Stimulated activated CD8-positive, alpha-beta memory T cell treated with anti-CD3 and anti-CD28 coated beads, Interleukin-15, amount 100 ng/mL, for 48 hours (primary cell): Measurements from ENCODE around the gene HPSE2.
"Not testable (repeated sequence)": the region's sequence is repeated elsewhere in the genome, so short reads cannot be mapped to it uniquely, and the experiment has no call there.

Source experiments
- DNase-seq, 2 donors: peaks; one replicate each; pipeline ENCODE4 v3.0.0-alpha.2; 2020; ENCODE audit warnings: low read depth in 2 of 2

The HPSE2 gene

GRCh38 chr10:98509745-98510144 lies 725.9 kb downstream of the HPSE2 start:
- no peak for DNase-seq

GRCh38 chr10:98502535-98502934 lies 733.1 kb downstream of the HPSE2 start:
- not testable (repeated sequence) for DNase-seq

- no peak for DNase-seq
Observed at GRCh38 chr10:98492763-98493162, 742.9 kb downstream of the HPSE2 start.

DNA sequence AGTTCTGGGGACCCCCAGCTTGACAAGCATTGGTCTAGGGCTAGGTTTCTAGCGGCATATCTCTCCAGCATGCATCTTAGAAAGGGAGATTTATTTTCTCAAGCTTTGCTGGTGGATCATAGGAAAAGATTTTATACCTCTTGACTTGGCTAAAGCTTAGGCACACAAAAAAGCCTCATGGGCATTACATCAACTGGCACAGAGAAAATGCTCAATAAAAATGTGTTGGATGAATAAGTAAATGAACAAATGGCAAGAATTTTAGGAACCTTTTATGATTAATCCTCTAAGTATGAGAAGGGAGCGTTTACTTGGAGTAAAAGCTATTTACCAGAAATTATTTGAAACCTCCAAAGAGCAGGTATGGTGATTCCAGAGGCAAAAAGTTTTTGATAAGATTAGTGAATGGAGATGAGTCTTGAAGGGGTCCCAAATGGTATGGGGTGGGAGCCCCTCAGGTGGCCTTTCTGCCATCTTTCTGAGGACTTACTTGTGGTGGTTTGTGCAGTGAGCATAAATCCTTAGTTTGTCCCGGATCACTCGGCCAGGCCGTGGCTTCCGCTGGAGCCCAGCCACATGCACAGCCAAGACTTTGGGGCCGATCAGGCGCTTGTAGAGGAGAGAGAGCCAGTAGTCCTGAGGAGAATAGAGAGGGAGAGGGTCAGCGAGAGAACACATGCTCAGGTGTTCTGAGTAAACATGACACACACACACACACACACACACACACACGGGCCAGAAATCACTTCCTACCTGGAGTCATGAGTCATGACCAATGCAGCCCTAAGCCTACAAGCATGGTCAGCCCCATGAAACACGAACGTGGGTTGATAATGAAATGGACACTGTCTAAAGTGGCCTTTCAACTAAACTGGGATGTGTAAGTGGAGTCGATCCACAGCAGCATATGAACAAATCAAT lies 745.8 kb downstream of the HPSE2 start:
- DNase-seq = no peak

GRCh38 chr10:98488669-98489430 lies 746.8 kb downstream of the HPSE2 start:
- no peak for DNase-seq

- no peak for DNase-seq
Observed at GRCh38 chr10:98487649-98488048, 748.0 kb downstream of the HPSE2 start.

- no peak for DNase-seq
Observed at GRCh38 chr10:98486421-98486820, 749.2 kb downstream of the HPSE2 start.

DNA sequence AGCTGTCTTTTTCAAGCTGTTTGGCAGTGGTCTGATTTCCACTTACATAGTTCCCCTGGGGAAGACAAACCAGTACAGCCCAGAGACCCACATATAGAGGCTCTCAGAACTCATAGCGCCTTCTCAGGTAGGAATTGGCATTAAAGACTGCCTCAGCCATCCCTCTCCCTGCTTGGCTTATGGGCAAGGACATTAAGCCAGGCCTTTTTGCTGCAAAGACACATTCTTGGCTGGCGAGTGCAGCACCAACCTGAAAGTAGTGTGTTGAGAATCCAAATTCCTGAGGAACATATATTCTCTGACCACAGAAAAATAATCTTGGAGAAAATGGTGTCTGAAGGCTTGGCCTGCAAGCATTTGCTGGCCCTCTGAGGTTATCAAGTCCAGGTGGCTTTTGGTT lies 749.7 kb downstream of the HPSE2 start:
- no peak for DNase-seq

- no peak for DNase-seq
Observed at GRCh38 chr10:98483658-98484057, 752.0 kb downstream of the HPSE2 start.

GRCh38 chr10:98482096-98482495 lies 753.6 kb downstream of the HPSE2 start:
- DNase-seq = no peak

DNA sequence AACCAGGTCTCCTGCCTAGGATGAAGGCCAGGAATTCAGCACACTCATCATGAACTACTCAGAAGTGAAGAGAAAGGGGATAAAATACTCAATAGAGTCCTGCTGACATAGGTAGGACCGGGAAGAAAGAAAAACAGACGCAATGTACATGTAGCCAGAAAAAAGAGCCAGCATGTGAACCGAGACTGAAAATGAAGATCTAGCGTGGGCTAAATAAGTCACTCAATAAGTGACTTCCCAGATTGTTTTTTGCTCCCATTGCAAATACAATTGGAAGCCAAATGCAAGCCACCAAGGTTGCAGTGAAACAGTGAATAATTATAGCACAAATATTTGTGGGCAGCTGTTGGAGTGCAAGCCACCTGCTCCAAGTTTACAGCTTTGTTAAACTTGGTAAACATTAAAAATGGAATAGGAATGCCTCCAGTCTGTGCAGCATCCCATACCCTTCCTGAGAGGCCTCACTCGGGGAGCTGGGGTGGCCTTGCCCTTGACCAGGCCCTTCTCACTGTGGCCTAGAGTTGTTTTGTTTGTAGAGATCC lies 754.2 kb downstream of the HPSE2 start:
- no peak for DNase-seq

GRCh38 chr10:98478430-98479222 lies 757.0 kb downstream of the HPSE2 start:
- DNase-seq = no peak

- DNase-seq = no peak
Observed at GRCh38 chr10:98477861-98478260, 757.8 kb downstream of the HPSE2 start.

DNA sequence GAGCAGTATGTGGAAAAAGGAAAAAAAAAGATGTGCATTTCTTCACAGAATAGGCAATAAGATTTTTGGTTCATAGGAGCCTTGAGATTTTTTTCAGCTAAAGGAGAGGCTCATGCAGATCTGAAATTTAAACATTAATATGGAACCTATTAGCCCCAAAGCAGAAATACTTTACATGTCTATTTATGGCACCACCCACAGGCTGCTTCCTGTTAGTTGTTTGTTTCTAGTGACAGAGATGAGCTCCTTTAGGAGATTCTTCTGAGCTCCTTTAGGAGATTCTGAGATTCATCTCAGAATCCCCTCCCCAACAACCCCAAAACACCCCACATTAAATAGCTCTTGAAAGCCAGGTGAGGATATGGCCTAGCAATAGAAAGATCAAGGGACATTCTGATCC lies 761.0 kb downstream of the HPSE2 start:
- DNase-seq = no peak

GRCh38 chr10:98472196-98472595 lies 763.5 kb downstream of the HPSE2 start:
- no peak for DNase-seq

GRCh38 chr10:98470850-98471249 lies 764.8 kb downstream of the HPSE2 start:
- DNase-seq = no peak

DNA sequence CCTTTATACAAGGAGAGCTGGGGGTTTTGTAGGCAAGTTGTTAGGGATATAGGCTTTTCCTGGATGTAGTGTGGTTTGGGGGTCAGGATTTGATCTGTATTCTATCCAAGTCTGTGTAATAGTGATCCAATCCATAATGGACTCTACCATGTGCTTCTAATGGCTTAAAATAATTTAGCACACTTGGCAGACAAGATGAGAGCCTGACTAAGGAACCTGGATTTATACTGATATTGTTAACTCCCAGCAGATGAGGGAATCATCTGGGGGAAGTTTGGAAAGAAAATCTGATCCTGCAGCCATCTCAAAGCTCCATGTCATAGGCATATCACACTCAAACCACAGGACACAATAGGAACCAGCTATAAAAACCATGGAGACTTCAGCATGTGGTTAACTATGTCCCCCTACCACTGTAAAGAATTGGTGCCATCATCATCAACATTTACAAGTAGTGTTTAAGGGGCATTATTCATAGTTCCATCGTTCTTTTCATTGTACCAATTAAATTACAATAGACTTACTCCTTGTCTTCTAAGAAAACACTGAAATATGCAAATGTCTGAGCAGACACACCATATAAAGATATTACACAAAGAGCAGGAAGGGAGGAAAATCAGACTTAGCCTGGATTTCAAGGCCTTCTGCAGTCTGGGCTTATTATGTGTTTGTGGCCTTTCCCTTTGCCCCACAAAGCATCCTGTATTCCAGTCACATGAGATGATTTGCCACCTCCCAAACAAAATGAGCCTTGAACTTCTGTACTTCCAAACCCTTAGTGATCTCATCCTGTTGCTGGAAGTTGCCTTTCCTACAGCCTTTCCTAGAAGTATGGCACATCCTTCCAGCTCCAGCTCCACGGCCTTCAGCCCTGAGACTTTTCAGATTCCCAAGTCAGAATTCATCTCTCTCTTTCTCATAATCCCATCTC lies 766.4 kb downstream of the HPSE2 start:
- DNase-seq = no peak

DNA sequence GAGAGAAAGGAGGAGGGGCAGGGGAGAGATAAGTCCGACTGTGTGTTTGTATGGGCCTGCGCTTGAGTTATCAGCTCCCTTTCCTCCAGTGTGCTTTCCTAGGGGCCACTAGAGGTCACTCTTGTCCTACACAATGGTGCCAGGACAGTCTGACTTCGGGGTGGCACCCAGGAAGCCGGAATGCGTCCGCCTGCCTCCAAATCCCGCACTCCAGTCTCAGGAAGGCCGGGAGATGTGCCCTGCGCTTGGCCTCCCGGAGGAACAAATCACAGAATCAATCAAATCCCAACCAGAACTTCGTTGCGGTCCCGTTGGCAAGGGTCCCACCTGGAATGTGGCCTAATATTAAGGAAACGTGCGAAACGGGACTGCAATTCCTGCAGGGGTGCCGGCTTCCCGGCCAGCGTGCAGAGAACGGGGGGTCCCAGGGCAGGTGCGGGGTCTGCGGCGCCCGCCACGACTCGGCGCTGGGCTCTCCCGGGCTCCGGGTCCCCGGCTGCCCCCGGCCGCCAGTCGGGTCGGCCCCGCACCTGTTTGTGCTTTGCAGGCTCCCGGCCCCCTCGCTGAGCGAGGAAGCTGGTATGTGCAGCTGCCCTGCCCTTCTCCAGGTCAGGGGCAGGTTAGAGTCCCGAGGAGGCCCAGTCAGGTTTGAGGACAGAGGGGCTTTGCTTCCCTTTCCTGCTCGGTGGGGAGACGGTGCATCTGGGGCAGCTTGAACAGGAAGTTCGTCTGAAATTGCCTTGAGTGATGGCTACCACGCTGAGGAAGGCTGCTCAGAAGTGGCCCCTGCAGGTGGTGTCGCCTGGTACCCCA lies 767.9 kb downstream of the HPSE2 start:
- peak in 1 of 2 donors; percentile 36 for DNase-seq

GRCh38 chr10:98466861-98467505 lies 768.7 kb downstream of the HPSE2 start:
- no peak for DNase-seq
